Measurements from ENCODE around the gene NUDCD3.

Gene NUDCD3

GRCh38 chr7:44398511-44398911 is 91.9 kb downstream of the NUDCD3 start:
- DNase-seq, result no peak

GRCh38 chr7:44396931-44397545 is 93.4 kb downstream of the NUDCD3 start:
- DNase-seq, result no peak

- no peak for DNase-seq
These were observed 94.0 kb downstream of the NUDCD3 start for GRCh38 chr7:44396496-44396895.

- no peak for DNase-seq
These were observed 95.4 kb downstream of the NUDCD3 start for GRCh38 chr7:44395067-44395466.

- no peak for DNase-seq
These were observed 95.8 kb downstream of the NUDCD3 start for GRCh38 chr7:44394636-44395035.

- DNase-seq, result no peak
These were observed 96.4 kb downstream of the NUDCD3 start for GRCh38 chr7:44394112-44394447.

- DNase-seq, result no peak
These were observed 97.0 kb downstream of the NUDCD3 start for GRCh38 chr7:44393238-44394111.

GRCh38 chr7:44392618-44393010 is 97.8 kb downstream of the NUDCD3 start:
- no peak for DNase-seq

- no peak for DNase-seq
These were observed 98.5 kb downstream of the NUDCD3 start for GRCh38 chr7:44391746-44392617.

- no peak for DNase-seq
These were observed 99.3 kb downstream of the NUDCD3 start for GRCh38 chr7:44391171-44391570.

- DNase-seq, result no peak
These were observed 99.8 kb downstream of the NUDCD3 start for GRCh38 chr7:44390701-44391100.

GRCh38 chr7:44388089-44388970 is 102.1 kb downstream of the NUDCD3 start:
- DNase-seq, result no peak

- DNase-seq, result no peak
These were observed 103.1 kb downstream of the NUDCD3 start for GRCh38 chr7:44387389-44387788.

GRCh38 chr7:44386139-44386913 is 104.1 kb downstream of the NUDCD3 start:
- DNase-seq, result no peak

- no peak for DNase-seq
These were observed 104.9 kb downstream of the NUDCD3 start for GRCh38 chr7:44385434-44386138.

- no peak for DNase-seq
These were observed 105.6 kb downstream of the NUDCD3 start for GRCh38 chr7:44384586-44385433.

GRCh38 chr7:44383566-44383965 is 106.9 kb downstream of the NUDCD3 start:
- no peak for DNase-seq

GRCh38 chr7:44382459-44383265 is 107.8 kb downstream of the NUDCD3 start:
- no peak for DNase-seq

Data from NCI-H2227 treated with DMSO at 0.1 percent for 48 hours (cell line).